Testis (tissue), 2 donors: ENCODE measurements around the gene TREX2.

Experiments
- POLR2A ChIP-seq: fragments of 450-650 bp; IDR thresholded peaks from one replicate; pipeline ENCODE4 v1.6.1; 2017; ENCODE audit warnings: antibody characterized with exemption, mild to moderate bottlenecking, moderate library complexity
- TF ChIP-seq, protein P1 (sequence below), 3 experiments: fragments of 450-650 bp in 2 of 3; fragments of 200-600 bp in 1 of 3; sonication (generic) in 1 of 3; IDR thresholded peaks; one replicate each; pipeline ENCODE4 v1.5.1; 2016 to 2019; ENCODE audit warnings: antibody characterized with exemption in 3 of 3, mild to moderate bottlenecking in 2 of 3, moderate library complexity in 1 of 3

GRCh38 chrX:153408871-153409351 is 36.9 kb downstream of the TREX2 start:
- TF ChIP-seq, protein P1, sequence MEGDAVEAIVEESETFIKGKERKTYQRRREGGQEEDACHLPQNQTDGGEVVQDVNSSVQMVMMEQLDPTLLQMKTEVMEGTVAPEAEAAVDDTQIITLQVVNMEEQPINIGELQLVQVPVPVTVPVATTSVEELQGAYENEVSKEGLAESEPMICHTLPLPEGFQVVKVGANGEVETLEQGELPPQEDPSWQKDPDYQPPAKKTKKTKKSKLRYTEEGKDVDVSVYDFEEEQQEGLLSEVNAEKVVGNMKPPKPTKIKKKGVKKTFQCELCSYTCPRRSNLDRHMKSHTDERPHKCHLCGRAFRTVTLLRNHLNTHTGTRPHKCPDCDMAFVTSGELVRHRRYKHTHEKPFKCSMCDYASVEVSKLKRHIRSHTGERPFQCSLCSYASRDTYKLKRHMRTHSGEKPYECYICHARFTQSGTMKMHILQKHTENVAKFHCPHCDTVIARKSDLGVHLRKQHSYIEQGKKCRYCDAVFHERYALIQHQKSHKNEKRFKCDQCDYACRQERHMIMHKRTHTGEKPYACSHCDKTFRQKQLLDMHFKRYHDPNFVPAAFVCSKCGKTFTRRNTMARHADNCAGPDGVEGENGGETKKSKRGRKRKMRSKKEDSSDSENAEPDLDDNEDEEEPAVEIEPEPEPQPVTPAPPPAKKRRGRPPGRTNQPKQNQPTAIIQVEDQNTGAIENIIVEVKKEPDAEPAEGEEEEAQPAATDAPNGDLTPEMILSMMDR (IDR thresholded peaks at IDR 0.05), result no peak
- TF ChIP-seq POLR2A, result no peak
